HG02763 (cell line): ENCODE measurements around the gene CDC14A.
"Not testable (repeated sequence)": the region's sequence is repeated elsewhere in the genome, so short reads cannot be mapped to it uniquely, and the experiment has no call there.

Source experiments
- ATAC-seq: cut with Tn5 transposase; IDR thresholded peaks from one replicate; pipeline ENCODE4 v1.9.1; 2021; ENCODE audit warnings: mild to moderate bottlenecking, moderate library complexity; ENCODE audit not compliant: unreplicated experiment

The CDC14A gene

GRCh38 chr1:100396651-100397050 is 44.3 kb downstream of the CDC14A start:
- no peak for ATAC-seq

GRCh38 chr1:100397681-100398080 is 45.4 kb downstream of the CDC14A start:
- no peak for ATAC-seq

- no peak for ATAC-seq
Measured at GRCh38 chr1:100398648-100399047, 46.3 kb downstream of the CDC14A start.

- ATAC-seq: peak; percentile 47
Measured at GRCh38 chr1:100400404-100400803, 48.1 kb downstream of the CDC14A start.

GRCh38 chr1:100404821-100405220 is 52.5 kb downstream of the CDC14A start:
- no peak for ATAC-seq

- ATAC-seq: not testable (repeated sequence)
Measured at GRCh38 chr1:100405902-100406301, 53.6 kb downstream of the CDC14A start.

- ATAC-seq: not testable (repeated sequence)
Measured at GRCh38 chr1:100407390-100407789, 55.1 kb downstream of the CDC14A start.

- ATAC-seq: no peak
Measured at GRCh38 chr1:100411019-100411418, 58.7 kb downstream of the CDC14A start.

- ATAC-seq: no peak
Measured at GRCh38 chr1:100411574-100411973, 59.3 kb downstream of the CDC14A start.

GRCh38 chr1:100413035-100413434 is 60.7 kb downstream of the CDC14A start:
- no peak for ATAC-seq

- no peak for ATAC-seq
Measured at GRCh38 chr1:100414693-100415497, 62.6 kb downstream of the CDC14A start.

GRCh38 chr1:100415498-100415778 is 63.1 kb downstream of the CDC14A start:
- ATAC-seq: no peak

GRCh38 chr1:100419072-100419471 is 66.8 kb downstream of the CDC14A start:
- ATAC-seq: no peak

- ATAC-seq: no peak
Measured at GRCh38 chr1:100422065-100422464, 69.8 kb downstream of the CDC14A start.

GRCh38 chr1:100423832-100424337 is 71.6 kb downstream of the CDC14A start:
- peak; percentile 80 for ATAC-seq

GRCh38 chr1:100428160-100428559 is 75.9 kb downstream of the CDC14A start:
- ATAC-seq: no peak

- ATAC-seq: no peak
Measured at GRCh38 chr1:100430325-100430756, 78.0 kb downstream of the CDC14A start.

- no peak for ATAC-seq
Measured at GRCh38 chr1:100431954-100432353, 79.6 kb downstream of the CDC14A start.

GRCh38 chr1:100433563-100433962 is 81.3 kb downstream of the CDC14A start:
- no peak for ATAC-seq

GRCh38 chr1:100434831-100435230 is 82.5 kb downstream of the CDC14A start:
- ATAC-seq: no peak

- ATAC-seq: no peak
Measured at GRCh38 chr1:100438375-100438774, 86.1 kb downstream of the CDC14A start.

- ATAC-seq: no peak
Measured at GRCh38 chr1:100438789-100439188, 86.5 kb downstream of the CDC14A start.
